Measurements from ENCODE around the gene WFDC5. TPM values are rescaled to one million over a fixed set of nuclear protein-coding genes. Genes with fewer than 3 reads are reported as not detected.

The WFDC5 gene
- total and polyA plus RNA-seq, 8 donors: not detected

- H3K27me3 ChIP-seq: no peaks in the 10 kb centered on the region
- intact Hi-C loops (cut with DNase I): loop anchor here in 1 of 3 donors (10.0 kb wide), 1 partner anchor 160 kb away; no protein-coding TSS in a partner anchor
- no peak within 1 kb of the TSS for H3K27ac ChIP-seq
- ATAC-seq (no peak), FAIRE-seq (no peak), DNase-seq (no peak)
- H3K4me1 ChIP-seq: no peaks in the 10 kb centered on the region
- H3K9me3 ChIP-seq: no peaks in the 10 kb centered on the region
- H3K4me3 ChIP-seq: no peak within 1 kb of the TSS
- TF ChIP-seq, protein P1, sequence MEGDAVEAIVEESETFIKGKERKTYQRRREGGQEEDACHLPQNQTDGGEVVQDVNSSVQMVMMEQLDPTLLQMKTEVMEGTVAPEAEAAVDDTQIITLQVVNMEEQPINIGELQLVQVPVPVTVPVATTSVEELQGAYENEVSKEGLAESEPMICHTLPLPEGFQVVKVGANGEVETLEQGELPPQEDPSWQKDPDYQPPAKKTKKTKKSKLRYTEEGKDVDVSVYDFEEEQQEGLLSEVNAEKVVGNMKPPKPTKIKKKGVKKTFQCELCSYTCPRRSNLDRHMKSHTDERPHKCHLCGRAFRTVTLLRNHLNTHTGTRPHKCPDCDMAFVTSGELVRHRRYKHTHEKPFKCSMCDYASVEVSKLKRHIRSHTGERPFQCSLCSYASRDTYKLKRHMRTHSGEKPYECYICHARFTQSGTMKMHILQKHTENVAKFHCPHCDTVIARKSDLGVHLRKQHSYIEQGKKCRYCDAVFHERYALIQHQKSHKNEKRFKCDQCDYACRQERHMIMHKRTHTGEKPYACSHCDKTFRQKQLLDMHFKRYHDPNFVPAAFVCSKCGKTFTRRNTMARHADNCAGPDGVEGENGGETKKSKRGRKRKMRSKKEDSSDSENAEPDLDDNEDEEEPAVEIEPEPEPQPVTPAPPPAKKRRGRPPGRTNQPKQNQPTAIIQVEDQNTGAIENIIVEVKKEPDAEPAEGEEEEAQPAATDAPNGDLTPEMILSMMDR (IDR thresholded peaks at IDR 0.05): no peak
- no peaks in the 10 kb centered on the region for H3K36me3 ChIP-seq
- WGBS, 2 donors: 68 to 83% methylated on average over 6 of the region's 6 CpGs
These were observed 9.4 kb upstream of the WFDC5 start, which contains the start of gene WFDC12 for GRCh38 chr20:45124365-45124764. Gene WFDC12, minus strand, starts transcription at chr20:45124465. Its CDS starts 18 bp downstream, at chr20:45124447.

- TF ChIP-seq, protein P1 (IDR thresholded peaks at IDR 0.05): no peak
- WGBS, 2 donors: 75 to 82% methylated on average over 2 of the region's 2 CpGs
These were observed 6.4 kb upstream of the WFDC5 start for GRCh38 chr20:45121388-45121787.

DNA sequence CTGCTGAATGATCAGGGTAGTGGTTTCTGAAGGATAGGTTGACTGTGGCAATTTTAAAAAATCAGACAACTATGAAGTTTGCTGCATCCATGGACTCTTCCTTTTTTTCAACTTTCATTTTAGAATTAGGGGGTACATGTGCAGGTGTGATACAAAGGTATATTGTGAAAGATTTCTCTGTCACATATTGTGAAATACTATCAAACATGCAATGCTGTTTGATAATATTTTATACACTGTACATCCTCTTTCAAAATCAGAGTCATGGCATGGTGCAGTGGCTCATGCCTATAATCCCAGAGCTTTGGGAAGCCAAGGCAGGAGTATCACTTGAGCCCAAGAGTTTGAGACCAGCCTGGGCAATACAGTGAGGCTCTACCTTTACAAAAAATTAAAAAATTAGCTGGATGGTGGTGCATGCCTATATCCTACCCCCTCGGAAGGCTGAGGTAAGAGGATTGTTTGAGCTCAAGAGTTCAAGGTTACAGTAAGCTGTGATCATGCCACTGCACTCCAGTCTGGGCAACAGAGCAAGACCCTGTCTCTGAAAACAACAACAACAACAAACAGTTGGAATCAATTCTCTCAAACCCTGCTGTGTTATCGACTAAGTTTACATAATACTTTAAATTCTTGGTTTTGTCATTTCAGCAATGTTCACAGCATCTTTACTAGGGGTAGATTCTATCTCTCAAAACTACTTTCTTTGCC is 4.7 kb upstream of the WFDC5 start:
- Histone ChIP-seq H3K27ac (no peak overlapping the region), H3K4me1 (no peaks in the 10 kb centered on the region), H3K9me3 (no peaks in the 10 kb centered on the region), H3K27me3 (no peaks in the 10 kb centered on the region), H3K36me3 (no peaks in the 10 kb centered on the region), H3K4me3 (no peak overlapping the region)
- FAIRE-seq (no peak), ATAC-seq (no peak), DNase-seq (no peak)
- 56 to 69% methylated on average over 2 of the region's 2 CpGs for WGBS, 2 donors
- TF ChIP-seq, protein P1 (IDR thresholded peaks at IDR 0.05): no peak
- intact Hi-C loops (cut with DNase I): loop anchor here in 1 of 3 donors (10.0 kb wide), 1 partner anchor 165 kb away; no protein-coding TSS in a partner anchor

More at GRCh38 chr20:45121388-45121787, 6.4 kb upstream of the WFDC5 start:
- DNase-seq: no peak
- no peak for ATAC-seq
- H3K4me1 ChIP-seq: no peaks in the 10 kb centered on the region
- no peaks in the 10 kb centered on the region for H3K9me3 ChIP-seq
- H3K36me3 ChIP-seq: no peaks in the 10 kb centered on the region
- no peaks in the 10 kb centered on the region for H3K27me3 ChIP-seq
- intact Hi-C loops (cut with DNase I): loop anchor here in 1 of 3 donors (10.0 kb wide), 1 partner anchor 163 kb away; no protein-coding TSS in a partner anchor
- H3K4me3 ChIP-seq: no peak overlapping the region
- no peak for FAIRE-seq
- no peak overlapping the region for H3K27ac ChIP-seq

DNA sequence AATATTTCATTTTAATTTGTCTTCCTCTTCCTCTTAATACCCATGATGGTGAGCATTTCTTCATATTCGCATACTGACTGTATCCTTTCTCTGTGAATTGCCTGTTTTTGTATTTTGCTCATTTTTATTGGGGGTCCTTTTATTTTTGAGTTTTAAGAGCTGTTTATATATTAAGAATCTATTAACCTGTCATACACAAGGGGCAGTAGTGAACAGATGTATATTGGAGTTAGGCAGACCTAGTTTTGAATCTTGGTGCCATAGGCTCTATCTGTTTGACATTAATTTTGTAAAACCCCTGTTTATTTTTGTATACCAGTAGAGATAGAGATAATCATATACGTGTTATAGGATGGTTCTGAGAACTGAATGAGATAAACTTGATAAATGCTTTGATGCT is 3.1 kb upstream of the WFDC5 start:
- WGBS, 2 donors: 64 to 74% methylated on average over 2 of the region's 2 CpGs
- ATAC-seq: no peak
- no peaks in the 10 kb centered on the region for H3K36me3 ChIP-seq
- intact Hi-C loops (cut with DNase I): no loop called here
- H3K27ac ChIP-seq: no peak overlapping the region
- no peaks in the 10 kb centered on the region for H3K4me1 ChIP-seq
- no peak for FAIRE-seq
- TF ChIP-seq, protein P1 (IDR thresholded peaks at IDR 0.05): no peak
- H3K9me3 ChIP-seq: no peaks in the 10 kb centered on the region
- no peaks in the 10 kb centered on the region for H3K27me3 ChIP-seq
- no peak for DNase-seq
- no peak overlapping the region for H3K4me3 ChIP-seq

DNA sequence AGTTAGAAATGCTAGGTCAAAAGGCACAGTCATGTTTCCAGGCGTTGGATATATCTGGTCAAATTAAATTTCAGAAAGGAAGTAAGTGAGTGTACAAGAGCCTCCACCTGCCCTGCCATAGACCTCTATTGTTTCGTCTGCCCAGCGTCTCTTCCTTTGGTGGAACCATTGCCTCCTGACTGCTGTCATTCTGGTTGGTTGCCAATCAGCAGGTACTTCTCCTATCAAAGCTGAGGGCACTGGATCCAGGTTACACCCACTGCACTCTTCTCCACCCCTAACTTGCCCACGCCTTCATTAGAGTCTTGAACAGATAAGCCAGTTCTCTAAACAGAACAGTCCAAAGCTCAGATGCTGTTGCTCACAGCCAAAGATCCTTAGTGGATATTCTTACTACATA is 2.6 kb upstream of the WFDC5 start:
- DNase-seq: no peak
- no peak for ATAC-seq
- Histone ChIP-seq H3K27me3 (no peaks in the 10 kb centered on the region), H3K36me3 (no peaks in the 10 kb centered on the region), H3K4me1 (no peaks in the 10 kb centered on the region), H3K9me3 (no peaks in the 10 kb centered on the region), H3K4me3 (no peak overlapping the region), H3K27ac (no peak overlapping the region)
- TF ChIP-seq, protein P1 (IDR thresholded peaks at IDR 0.05): no peak
- FAIRE-seq: no peak
- 46 to 48% methylated on average over 4 of the region's 4 CpGs for WGBS, 2 donors
- intact Hi-C loops (cut with DNase I): no loop called here
